DOHH2 (cell line): ENCODE data around the gene GALNT9.

ENCODE experiments used
- H3F3A ChIP-seq: fragments of 200-600 bp; sonication (generic), shearing (Covaris generic); 2 replicates; pipeline ENCODE4 v1.6.0; 2016; ENCODE audit warnings: antibody characterized with exemption, mild to moderate bottlenecking; ENCODE audit not compliant: control insufficient read depth, insufficient read depth
- H3K27ac ChIP-seq: fragments of 200-600 bp; sonication (generic); 2 replicates; pipeline ENCODE4 v1.5.1; 2014; ENCODE audit warnings: low read depth, mild to moderate bottlenecking, low read length, moderate library complexity
- H3K27me3 ChIP-seq: fragments of 200-600 bp; sonication (generic); 2 replicates; pipeline ENCODE4 v1.6.1; 2014; ENCODE audit warnings: mild to moderate bottlenecking, low read length, mixed read lengths; ENCODE audit not compliant: control insufficient read depth
- H3K36me3 ChIP-seq: fragments of 200-600 bp; sonication (generic); 2 replicates; pipeline ENCODE4 v1.6.1; 2014; ENCODE audit warnings: mild to moderate bottlenecking, low read length, moderate library complexity, mixed read lengths; ENCODE audit not compliant: control insufficient read depth
- H3K4me1 ChIP-seq: fragments of 200-600 bp; sonication (generic); 2 replicates; pipeline ENCODE4 v1.6.1; 2014; ENCODE audit warnings: mild to moderate bottlenecking, low read length, mixed read lengths; ENCODE audit not compliant: control insufficient read depth
- H3K4me2 ChIP-seq: fragments of 200-600 bp; sonication (generic); 2 replicates; pipeline ENCODE4 v1.6.0; 2014; ENCODE audit warnings: mild to moderate bottlenecking, low read length, moderate library complexity
- H3K4me3 ChIP-seq: fragments of 200-600 bp; sonication (generic); 2 replicates; pipeline ENCODE4 v1.5.1; 2014; ENCODE audit warnings: mild to moderate bottlenecking, low read length, mixed read lengths
- H3K79me2 ChIP-seq: fragments of 200-600 bp; sonication (generic); 2 replicates; pipeline ENCODE4 v1.6.1; 2014; ENCODE audit warnings: mild to moderate bottlenecking, low read length, mixed read lengths; ENCODE audit not compliant: control insufficient read depth
- H3K9me2 ChIP-seq: fragments of 200-600 bp; sonication (generic); replicated peaks from 2 replicates; pipeline ENCODE4 v1.6.1; 2014; ENCODE audit warnings: mild to moderate bottlenecking, low read length, mixed read lengths; ENCODE audit not compliant: control insufficient read depth
- H3K9me3 ChIP-seq: fragments of 200-600 bp; sonication (generic); 2 replicates; pipeline ENCODE4 v1.6.1; 2014; ENCODE audit warnings: antibody characterized with exemption, low read length, mixed read lengths; ENCODE audit not compliant: control insufficient read depth, insufficient read depth
- H4K20me1 ChIP-seq: fragments of 200-600 bp; sonication (generic); 2 replicates; pipeline ENCODE4 v1.6.0; 2014; ENCODE audit warnings: low read depth, mild to moderate bottlenecking, antibody characterized with exemption, low read length, moderate library complexity; ENCODE audit not compliant: control insufficient read depth, insufficient read depth
- EZH2phosphoT487 ChIP-seq: fragments of 200-600 bp; sonication (generic); IDR thresholded peaks from 2 replicates; pipeline ENCODE4 v1.6.1; 2017; ENCODE audit warnings: borderline replicate concordance, mild to moderate bottlenecking, antibody characterized with exemption, low read length, moderate library complexity, mixed read lengths
- TF ChIP-seq, protein P1 (sequence below): fragments of 200-600 bp; sonication (generic); IDR thresholded peaks from one replicate; pipeline ENCODE4 v1.5.1; 2014; ENCODE audit warnings: antibody characterized with exemption, mild to moderate bottlenecking, low read depth, low read length; ENCODE audit not compliant: poor library complexity, severe bottlenecking

The GALNT9 gene

DNA sequence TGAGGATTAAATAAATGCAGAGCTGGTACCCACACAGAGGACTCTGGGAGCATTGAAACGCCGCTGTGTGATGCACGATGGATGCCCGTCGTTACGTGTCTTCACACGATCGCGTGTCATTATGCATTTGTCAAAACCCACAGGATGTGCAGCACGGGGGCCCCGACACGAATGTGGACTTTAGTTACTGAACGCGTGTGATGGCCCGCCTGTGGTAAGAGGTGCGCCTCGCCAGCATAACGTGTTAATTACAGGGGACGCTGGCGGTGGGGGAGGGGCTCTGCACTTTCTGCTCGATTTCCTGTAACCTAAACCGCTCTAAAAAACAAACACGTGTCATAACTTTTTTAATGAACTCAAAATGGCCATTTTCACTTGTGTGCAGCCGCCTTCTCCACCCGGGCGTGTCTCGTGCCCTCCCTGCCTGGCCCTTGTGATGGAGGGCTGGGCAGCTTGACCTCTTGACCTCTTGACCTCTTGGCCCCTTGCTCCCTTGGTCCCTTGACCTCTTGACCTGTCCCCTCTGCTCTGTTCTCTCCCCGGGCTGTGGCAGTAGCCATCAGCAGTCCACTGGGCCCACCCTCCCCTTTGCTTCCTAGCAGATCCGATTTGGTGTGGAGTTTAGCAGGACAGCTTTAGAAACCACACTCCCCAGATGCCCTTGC lies 33.7 kb upstream of the GALNT9 start:
- Histone ChIP-seq H4K20me1 (no peaks in the 10 kb centered on the region), H3K4me3 (no peak overlapping the region), H3K4me2 (no peak overlapping the region), H3F3A (no peaks in the 10 kb centered on the region; the same call in 1 of the 2 replicates), H3K9me3 (peaks cover 65% of the 10 kb centered on the region), H3K27ac (no peak overlapping the region), H3K79me2 (no peaks in the 10 kb centered on the region), H3K4me1 (no peaks in the 10 kb centered on the region), H3K36me3 (no peaks in the 10 kb centered on the region), H3K9me2 (no peaks in the 10 kb centered on the region), H3K27me3 (no peaks in the 10 kb centered on the region)
- no peak for TF ChIP-seq EZH2phosphoT487
- TF ChIP-seq, protein P1, sequence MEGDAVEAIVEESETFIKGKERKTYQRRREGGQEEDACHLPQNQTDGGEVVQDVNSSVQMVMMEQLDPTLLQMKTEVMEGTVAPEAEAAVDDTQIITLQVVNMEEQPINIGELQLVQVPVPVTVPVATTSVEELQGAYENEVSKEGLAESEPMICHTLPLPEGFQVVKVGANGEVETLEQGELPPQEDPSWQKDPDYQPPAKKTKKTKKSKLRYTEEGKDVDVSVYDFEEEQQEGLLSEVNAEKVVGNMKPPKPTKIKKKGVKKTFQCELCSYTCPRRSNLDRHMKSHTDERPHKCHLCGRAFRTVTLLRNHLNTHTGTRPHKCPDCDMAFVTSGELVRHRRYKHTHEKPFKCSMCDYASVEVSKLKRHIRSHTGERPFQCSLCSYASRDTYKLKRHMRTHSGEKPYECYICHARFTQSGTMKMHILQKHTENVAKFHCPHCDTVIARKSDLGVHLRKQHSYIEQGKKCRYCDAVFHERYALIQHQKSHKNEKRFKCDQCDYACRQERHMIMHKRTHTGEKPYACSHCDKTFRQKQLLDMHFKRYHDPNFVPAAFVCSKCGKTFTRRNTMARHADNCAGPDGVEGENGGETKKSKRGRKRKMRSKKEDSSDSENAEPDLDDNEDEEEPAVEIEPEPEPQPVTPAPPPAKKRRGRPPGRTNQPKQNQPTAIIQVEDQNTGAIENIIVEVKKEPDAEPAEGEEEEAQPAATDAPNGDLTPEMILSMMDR = no peak

DNA sequence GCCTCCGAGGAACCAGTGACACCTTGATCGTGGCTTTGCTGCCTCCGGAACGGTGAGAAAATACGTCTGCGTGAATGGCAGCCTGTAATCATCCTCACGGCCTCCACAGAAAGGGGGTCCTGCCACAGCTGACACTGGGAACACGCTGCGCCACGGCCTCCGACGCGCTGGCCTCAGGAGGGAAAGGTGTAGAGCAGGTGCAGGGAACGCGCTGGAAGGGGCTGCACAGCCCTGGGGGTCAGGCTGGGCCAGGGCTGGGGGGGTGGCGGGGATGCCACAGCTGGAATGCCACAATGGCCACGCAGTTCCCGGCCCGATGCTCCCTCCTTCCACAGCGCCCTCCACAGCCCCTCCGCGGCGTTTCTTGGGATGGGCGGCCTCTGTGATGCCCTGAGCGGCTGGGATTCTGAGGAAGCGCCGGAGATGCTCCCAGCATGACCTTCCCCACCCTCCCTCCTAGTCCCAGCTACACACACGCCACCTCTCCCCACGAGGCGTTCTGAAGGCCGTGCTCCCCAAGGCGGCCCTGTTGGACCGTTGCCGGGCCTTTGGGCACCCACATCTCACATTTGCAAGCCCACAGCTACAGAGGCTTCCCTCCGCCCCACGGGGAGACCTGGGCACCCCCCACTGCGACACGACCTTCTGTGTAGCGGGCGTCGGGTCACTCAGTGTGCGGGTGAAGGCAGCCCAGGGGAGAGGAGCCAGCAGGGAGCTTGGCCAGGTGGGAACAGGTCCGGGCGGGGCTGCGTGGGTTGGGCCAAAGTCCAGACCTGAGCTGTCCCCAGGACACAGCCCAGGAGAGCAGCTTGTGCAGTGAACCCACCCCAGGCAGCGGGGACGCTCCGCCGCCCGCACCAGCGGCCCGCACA lies 31.8 kb upstream of the GALNT9 start:
- no peak overlapping the region for H3K4me2 ChIP-seq
- no peaks in the 10 kb centered on the region for H3K9me2 ChIP-seq
- TF ChIP-seq, protein P1 = no peak
- TF ChIP-seq EZH2phosphoT487 = no peak
- no peaks in the 10 kb centered on the region for H3K79me2 ChIP-seq
- no peaks in the 10 kb centered on the region for H3K36me3 ChIP-seq
- H4K20me1 ChIP-seq = no peaks in the 10 kb centered on the region
- no peaks in the 10 kb centered on the region; the same call in 1 of the 2 replicates for H3F3A ChIP-seq
- H3K9me3 ChIP-seq = peaks cover 77% of the 10 kb centered on the region
- H3K27me3 ChIP-seq = no peaks in the 10 kb centered on the region
- no peak overlapping the region for H3K4me3 ChIP-seq
- H3K27ac ChIP-seq = no peak overlapping the region
- H3K4me1 ChIP-seq = no peaks in the 10 kb centered on the region

DNA sequence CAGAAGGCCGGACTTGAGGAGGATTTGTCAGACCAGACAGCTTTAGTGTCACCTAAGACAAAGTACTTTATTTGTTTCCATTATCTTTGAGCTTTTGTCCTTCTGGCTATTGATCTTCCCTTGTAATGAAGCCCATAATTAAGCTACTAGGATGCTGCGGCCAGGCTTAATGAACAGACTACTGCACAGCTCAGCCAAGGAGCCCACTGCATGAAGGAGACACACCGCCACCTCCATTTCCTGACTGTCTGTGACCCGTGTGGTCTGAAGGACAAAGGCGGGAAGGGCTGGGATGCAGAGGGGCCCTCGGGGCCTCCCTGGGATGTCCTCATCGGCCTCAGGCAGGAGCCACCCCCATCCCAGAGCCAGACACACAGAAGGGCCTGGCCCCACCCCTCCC lies 31.0 kb upstream of the GALNT9 start:
- peaks cover 77% of the 10 kb centered on the region for H3K9me3 ChIP-seq
- H3K4me1 ChIP-seq = no peaks in the 10 kb centered on the region
- H3K27me3 ChIP-seq = no peaks in the 10 kb centered on the region
- H3K4me2 ChIP-seq = no peak overlapping the region
- H3K79me2 ChIP-seq = no peaks in the 10 kb centered on the region
- H3K27ac ChIP-seq = no peak overlapping the region
- no peaks in the 10 kb centered on the region for H3K9me2 ChIP-seq
- no peaks in the 10 kb centered on the region for H4K20me1 ChIP-seq
- H3F3A ChIP-seq = no peaks in the 10 kb centered on the region; the same call in 1 of the 2 replicates
- H3K4me3 ChIP-seq = no peak overlapping the region
- TF ChIP-seq, protein P1 = no peak
- no peak for TF ChIP-seq EZH2phosphoT487
- no peaks in the 10 kb centered on the region for H3K36me3 ChIP-seq
